ENCODE results near the gene LRP1B. TPM values are rescaled to one million over a fixed set of nuclear protein-coding genes. Genes with fewer than 3 reads are reported as not detected.

Gene LRP1B
- total RNA-seq, 1 donor from 2014 or later: 4.6 TPM

DNA sequence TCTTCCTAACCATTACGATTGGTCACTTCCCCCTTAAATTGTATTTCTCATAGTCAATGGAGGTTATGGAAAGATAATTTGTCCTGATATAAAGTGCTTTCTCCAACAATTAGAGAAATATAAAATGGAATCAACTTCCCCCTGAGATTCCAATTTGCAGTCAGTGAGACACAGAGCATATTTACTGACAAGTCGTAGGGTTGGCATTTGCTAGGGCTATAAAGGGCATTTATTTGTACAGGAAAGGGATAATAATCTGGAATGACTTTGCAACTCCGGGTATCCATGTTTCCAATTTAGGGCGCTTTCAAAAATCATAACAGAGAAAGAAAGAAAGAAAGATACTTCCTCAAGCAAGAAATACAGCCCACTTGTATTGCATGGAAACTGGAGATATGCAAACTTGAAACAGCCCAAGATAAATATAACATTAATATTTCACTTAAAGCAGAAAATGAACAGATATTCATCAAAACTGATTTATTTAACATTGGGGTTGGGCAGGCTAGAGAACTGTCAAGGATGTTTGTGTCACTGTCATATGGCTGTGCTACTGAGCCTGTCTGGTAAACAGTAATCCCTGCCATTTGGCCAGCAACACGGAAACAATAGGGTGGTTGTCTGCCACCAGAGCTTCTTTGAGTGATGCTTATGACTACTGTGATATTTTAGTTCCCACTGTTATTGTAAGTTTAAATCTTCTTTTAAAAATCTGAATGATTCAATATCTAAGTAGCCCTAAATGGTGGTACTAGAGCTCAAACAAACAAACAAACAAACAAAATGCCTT is 621.8 kb downstream of the LRP1B start:
- peak; percentile 6 for DNase-seq

DNA sequence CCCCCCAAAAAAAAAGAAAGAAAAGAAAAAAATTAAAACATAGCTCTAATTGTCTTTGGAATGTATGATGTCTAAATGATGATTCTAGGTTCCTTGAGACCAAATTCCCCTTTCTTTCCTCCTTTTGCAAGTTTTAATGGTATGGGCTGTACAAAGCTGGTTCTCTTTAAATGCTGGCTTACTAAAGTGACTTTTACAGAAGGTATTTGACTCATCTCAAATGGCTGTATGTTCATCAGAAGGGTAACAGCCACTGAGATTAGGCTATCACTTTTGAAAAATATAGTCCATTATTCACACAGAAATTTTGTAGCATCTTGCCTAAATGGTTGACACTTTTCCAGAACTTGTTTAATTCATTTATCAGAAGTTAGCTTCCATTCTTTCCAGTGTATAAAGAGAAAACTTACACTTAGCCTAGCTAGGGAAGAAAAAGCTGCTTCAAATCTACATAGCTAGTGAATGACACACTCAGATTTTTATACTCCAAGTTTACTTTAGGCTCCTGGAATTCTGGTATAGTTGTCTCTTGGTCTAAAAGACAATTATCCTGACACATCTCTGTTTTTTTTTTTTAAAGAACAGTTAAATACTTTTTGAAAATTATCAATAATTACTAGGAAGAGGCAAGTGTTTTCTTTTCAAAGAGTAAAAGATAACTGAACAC is 622.6 kb downstream of the LRP1B start:
- DNase-seq: no peak

DNA sequence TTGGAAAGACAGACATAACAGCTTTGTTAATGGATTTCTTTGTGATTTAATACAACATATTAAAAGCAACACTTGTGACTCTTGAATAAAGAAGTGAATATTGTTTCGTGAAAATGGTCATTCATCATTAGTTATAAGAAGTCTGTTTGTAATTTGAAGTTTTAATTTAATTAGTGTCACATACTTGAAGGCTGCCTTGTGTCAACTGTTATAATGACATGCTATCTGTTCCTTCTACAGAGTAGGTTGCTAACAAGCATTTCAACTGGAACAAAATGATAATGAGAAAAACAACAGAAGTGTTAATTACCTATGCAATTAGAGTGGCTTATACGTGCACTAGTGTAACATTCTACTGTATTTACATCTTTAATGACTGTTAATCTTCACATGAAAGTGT is 624.7 kb downstream of the LRP1B start:
- no peak for DNase-seq

DNA sequence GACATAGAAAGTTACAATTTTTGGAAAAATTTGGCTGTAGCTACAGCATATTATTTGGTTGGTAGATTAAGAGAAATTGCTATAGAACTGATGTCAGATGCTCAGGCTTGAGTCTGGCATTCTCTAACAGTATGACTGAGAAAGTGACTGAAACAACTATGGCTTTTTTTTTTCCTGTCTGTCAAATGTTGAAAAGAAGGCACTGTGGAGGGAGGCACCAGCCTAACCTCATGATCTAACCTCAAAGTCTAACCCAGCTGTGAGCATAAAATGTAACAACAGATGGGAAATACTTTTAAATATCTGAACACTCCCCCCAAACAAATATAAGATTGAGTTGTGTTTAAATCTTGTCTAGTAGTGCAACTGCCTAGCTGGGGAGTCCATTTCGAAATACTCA is 629.1 kb downstream of the LRP1B start:
- no peak for DNase-seq

DNA sequence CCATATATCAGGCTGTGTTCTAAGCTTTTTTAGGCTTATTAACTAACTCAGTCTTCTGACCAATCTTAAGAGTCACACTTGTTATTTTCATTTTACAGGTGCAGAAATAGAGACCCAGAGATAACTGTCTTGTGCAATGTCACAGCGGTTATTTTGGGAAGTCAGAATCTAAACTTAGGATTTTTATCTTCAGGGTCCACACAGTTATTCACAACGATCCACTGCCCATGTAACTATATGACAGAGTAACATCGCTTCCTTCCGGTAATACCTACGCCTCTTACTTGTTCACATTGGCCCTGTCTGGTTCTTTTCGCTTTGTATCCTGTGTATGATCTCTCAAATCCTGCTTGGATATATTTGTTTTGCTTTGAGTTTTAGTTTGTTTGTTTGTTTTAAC is 631.7 kb downstream of the LRP1B start:
- DNase-seq: no peak

DNA sequence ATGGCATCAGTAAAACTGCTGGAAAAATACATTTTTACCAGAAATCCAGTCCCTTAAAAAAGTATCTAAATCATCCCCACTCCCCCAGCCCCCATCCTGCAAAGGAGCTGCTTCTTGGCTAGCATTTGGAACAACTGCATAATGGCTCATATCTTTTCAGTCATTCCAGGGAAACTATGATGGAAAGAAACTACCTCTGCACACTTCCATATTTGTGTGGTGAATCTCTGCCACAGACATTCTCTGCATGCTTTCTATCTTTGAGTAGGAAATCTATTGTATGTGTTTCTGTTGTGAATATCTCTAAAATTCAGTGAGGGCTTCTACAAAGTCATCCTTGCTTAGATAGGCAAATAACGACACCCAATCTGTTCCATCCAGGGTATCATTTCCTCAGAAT is 632.3 kb downstream of the LRP1B start:
- no peak for DNase-seq

DNA sequence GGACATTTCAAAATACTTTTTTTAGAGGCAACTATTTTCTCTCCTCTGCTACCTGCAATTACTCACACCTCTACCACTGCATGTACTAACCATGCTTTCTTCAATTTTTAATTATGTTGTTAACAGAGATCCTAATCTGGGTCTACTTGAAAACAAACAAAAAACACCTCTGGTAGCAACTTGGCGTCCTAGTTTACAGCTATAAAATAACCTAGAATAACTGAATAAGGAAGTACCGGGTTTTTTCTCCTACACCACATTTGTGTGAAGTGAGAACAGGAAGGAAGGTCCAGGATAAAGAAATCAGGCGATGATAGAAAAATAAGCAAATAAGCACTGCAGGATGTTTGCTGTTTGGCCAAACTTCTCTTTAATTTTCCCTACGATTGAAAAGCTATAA is 633.5 kb downstream of the LRP1B start:
- no peak for DNase-seq

DNA sequence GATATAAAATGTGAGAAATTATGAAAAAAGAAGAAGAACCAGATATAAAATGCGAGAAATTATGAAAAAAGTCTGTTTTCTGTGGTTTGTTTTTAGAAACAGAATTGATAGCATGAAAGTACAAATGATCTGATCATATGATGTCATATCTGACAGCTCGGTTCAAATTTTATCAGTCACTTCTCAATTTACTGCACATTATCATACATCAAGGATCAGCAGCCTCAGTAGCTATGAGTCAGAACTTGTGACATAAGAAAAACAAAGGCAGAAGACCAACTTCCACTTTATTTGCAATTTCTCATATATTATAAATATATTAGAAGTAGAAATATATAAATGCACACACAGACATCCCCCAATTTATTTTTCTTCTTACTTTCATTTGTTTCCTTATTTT is 634.0 kb downstream of the LRP1B start:
- DNase-seq: no peak

DNA sequence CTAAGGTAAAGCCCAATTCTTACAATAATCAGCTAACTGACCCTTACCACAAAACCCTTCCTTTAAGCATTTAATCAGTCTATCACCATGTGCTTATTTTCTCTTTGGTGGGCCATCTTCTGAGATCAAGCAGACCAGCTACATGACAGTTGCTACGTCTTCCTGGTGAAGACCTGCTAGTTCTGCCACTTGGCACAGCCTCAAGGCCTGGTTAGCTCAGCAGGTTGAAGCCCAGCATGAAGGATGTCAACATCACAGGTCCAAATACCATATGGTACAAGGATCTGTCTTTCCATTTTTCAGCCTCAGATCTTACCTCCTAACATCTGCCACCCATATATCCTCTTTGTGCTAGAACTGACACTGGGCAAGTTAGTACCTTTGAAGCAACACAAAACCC is 636.9 kb downstream of the LRP1B start:
- no peak for DNase-seq

DNA sequence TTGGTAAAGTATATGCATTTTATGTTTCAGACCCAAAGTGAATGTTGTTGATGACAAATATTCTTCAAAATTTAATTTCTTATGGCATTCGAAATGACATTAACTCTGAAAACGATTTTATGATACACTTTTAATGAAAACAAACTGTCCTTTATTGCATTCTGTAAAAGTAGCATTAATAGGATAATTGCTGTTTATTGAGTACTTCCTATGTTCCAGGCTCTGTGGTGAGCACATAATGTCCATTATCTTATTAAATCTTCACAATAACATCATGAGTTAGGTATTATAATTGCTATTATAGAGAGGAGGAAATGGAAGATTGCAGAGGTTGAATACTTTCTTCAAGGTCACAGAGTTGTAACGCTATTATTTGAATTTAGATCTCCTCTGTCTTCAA is 638.0 kb downstream of the LRP1B start:
- no peak for DNase-seq

DNA sequence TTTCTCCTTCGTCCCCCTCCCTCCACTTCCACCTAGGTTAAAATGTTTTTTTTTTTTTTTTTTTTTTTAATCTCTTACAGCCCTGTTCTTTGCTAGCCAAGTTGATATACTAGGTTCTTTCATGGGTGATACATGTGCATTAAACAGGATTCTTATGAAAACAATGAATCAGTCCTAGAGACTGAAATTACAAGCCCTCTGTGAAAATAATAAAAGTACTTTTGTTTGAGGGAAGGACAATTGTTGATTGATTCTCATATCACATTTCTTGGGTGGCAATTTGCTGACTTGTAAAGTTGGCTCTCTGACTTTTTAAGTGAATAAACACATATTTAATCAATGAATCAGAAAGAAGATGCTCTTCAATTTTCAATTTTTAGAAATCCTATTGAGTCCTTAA is 639.9 kb downstream of the LRP1B start:
- no peak for DNase-seq

DNA sequence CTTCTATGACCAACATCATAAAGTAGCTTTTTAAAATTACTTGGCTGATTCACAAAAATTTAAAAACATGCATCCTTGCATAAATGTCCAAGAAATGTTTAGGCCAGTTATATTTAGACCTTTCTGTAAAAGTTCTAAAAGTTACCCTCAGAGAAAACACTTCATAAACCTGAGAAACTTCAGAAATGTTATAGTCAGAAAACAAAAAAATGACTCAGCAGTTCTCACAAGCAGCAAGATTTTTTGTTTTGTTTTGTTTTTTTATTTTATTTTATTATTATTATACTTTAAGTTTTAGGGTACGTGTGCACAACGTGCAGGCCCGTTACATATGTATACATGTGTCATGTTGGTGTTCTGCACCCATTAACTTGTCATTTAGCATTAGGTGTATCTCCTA is 648.1 kb downstream of the LRP1B start:
- DNase-seq: no peak

DNA sequence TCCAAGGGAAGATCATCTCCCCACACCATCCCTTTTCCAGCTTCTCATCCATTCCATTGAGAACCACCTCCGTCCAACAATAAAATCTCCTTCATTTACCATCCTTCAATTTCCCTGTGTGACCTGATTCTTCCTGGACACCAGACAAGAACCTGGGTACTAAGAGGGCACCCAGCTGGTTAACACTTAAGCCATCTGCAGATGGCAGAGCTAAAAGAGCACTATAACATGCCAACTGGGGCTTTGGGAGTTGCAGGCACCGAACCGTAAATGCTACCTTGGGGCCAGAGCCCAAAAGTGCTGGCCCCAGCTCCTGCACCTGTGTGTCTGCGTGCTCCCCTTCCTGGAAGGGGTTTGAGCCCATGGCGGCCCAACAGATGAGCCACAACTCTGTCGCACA is 655.0 kb downstream of the LRP1B start:
- no peak for DNase-seq

DNA sequence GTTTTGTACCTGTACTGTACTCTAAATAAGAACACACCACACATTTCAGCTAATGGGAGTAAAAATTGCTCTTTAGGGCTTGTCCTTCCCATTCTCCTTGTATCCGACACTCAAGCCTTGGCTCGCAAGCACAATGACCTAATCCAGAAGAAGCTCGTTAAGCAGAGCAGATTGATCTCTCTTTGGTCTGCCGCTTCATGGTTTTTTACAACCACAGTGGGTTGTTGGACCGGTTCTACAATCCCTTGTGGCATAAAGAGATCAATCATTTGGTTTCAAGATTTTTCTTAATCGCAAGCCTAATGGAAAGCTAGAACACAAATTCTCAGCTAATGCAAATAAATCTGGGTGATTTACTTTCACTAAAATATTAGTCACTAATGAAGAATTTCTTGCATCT is 662.1 kb downstream of the LRP1B start:
- peak; percentile 17 for DNase-seq

DNA sequence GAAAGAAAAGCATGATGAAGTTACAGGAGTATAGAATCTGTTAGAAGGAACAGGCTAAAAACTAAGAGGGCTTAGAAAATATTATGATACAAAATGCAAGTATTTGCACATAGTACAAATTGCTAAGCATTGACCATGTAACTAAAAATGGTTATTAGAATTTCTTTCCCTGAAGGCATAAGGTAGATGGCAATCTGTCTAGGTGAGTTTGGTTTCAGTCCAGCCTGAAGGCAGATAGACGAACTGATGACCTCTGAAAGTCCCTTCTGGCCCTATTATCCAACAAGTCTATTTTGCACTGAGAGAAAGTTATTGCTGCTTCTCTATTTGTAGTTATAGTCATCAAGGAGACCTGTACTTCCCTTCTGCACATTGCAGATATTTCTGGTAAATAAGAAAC is 663.5 kb downstream of the LRP1B start:
- DNase-seq: no peak

DNA sequence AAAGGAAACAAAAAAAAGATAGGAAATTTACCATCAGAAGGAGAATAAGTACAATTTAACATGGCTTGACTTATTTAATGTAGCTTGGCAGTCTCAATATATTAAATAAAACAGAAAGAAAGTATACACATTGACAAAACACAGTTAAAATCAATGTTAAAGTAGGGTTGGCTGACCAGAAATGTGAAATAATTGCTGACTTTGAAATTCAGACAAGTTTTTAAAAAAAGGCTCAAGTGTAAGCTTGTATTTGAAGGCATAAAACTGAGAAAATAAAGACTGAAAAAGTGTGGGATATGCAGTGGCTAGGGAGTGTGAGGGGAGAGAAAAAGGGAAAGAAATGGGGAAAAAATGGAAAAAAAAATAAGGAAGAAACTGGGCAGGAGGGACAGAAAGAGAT is 665.8 kb downstream of the LRP1B start:
- DNase-seq: no peak

DNA sequence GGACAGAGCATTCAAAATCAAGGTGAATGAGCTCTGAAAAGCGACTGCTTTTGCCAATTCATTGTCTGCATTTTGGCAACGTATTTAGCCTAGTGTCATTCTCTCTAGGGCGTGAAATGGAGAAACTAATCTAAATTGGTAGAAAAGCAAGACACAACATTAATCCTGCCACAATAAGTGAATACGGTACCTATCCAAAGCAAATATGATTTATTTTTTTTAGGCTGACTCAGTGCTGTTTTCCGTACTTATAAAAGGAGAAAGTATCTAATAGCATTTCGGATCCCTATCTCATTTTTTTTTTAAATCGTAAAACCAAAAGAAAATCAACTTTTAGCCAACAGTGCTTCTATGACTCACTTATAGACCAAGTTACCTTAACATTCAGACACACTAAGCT is 672.5 kb downstream of the LRP1B start:
- DNase-seq: no peak

DNA sequence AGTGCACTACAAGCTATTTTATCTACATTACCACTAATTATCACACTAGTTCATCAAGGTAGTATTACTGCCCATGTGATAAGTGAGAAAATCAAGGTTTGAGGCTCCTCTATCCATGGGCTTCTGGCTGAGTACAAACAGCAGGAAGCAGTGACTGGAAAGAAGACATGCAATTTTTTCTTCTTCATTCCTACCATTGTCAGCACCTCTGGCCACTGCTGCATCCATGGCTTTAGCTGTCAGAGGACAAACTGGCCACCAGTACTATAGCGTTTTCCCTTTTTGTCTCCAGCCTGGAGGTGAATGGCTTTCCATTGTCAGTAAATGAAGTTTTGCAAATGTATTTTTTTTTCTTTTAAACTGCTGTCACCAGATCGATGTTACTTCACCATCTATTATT is 674.9 kb downstream of the LRP1B start:
- no peak for DNase-seq

DNA sequence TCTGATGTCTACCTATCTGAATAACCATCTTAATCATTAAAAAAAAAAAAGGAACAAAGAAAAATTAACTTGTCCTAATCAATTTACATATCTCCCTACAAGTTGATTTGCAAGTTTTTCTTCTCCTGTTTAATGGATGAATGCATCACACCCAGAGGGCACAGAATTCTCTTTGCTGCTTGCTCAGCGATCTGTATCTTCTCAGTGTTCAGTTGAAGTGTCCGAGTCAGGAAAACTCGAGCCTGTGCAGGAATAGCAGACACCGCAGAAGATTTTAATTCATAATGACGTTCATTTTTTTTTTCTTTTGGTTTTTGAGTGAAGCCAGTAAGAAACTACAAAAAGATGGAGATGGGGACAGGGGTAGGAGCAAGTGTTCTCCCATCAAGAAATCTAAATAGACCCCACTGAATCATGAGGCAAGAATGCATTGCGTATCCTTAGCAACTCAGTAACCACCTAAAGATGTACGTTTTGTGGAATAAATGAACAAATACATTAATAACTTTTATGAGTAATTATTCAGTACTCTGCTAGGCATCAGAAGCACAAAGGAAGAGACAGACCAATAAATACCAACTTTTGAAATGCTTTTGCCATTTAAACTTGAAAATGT is 675.5 kb downstream of the LRP1B start:
- DNase-seq: no peak

DNA sequence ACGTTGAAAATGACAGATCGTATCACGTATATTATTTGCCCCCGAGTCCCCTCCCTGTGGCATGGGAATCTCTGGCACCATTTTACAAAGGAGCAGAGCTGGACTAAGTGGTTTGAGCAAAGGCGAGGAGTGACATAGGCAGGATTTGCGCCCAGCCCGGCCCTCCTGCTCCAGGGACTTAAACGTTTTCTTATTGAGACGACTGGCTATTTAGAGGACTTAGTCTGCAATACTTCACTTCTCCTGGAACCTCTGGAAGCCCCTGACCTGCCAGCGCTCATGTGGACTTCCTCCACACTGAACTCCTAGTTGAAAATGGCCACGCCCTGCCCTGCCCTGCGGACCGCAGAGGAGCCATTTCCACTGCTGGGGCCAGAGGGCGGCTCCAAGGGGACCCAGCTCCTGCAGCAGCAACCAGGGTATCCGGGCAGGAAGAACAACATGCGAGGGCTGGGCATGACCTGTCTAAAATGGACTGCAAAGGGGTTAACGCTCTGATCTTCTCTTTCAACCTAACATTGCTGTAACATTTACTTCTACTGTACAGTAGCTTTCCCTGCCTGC is 690.7 kb downstream of the LRP1B start:
- DNase-seq: no peak

DNA sequence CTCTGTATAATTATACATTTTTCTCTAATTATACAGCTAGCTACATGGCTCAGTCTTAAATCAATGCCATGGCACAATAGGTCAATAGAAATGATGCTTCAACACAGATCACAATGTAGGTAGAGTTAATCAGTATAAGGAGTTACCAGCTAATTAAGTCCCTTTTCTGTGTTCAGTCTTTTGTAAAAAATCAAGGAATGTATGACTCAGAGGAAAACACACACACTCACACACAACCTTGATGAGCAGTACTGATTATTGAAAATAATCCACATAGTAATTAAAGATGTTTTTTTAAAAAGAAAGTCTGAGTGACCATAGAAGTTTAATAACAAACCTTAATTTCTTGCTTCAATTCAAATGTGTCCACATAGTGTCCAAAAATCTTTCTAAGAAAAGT is 691.3 kb downstream of the LRP1B start:
- DNase-seq: no peak

DNA sequence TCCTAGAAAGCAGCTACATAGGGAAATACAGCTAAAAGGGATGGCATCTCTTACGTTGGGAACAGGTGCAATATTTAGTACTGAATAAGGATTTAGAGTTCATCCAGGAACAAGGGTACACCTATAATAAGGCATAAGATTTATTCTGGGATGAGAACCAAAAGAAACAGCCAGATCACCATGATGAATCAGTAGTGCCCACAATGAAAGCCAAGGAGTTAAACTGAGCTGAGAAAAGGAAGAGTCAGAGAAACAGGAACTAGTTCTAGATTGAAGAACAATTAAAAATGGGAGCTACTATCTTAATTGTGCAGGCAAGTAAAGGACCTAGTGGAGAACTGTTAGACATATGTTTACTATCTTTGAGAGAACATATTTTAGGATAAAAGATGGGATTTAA is 692.3 kb downstream of the LRP1B start:
- no peak for DNase-seq

DNA sequence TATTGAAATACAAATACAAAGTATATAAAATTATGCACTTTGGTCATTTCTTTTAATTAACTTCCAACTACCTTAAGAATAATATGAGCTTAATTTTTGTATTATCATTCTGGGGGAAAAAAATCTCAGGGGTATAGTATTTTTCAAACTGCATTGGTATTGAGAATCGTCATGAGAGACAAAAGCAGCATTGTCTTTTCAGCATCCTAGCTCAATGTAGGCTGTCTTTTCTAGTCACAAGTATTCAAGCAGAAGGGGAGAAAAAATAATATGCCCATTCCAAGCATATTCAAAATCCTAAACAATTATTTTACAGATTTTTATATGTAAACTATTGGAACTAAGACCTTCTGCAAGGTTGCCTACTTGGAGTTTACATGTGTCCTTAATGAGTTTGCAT is 693.3 kb downstream of the LRP1B start:
- DNase-seq: no peak

DNA sequence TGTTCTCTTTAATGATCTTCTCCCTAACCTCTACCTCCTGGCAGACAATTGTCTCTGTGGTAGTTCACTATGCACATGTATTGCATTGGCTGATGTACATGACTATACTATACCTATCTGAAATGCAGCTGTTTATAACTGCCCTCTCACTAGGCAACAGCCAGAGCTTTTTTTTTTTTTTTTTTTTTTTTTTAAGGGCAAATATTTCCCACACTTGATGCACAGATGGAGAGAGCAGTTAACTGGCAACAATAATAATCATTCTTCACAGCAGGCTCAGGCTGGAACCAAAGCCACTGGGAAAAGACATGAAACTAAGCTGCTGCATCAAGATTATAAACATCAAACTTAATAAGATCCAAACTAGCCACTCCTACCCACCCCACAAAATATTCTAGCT is 707.7 kb downstream of the LRP1B start:
- DNase-seq: peak; percentile 11

Data from tongue (tissue), 2 donors.